M059J (cell line): ENCODE results near the gene NRROS. TPM values are rescaled to one million over a fixed set of nuclear protein-coding genes. Genes with fewer than 3 reads are reported as not detected.
"Not testable (repeated sequence)": the region's sequence is repeated elsewhere in the genome, so short reads cannot be mapped to it uniquely, and the experiment has no call there.

Experiments
- DNase-seq: peaks from one replicate; pipeline ENCODE4 v3.0.0-alpha.2; 2012; ENCODE audit warnings: low read depth
- total RNA-seq: library from RNA; depleted of rRNA; stranded (reverse); fragments of >200 nt; shearing (Covaris generic); gene quantifications from 2 replicates; pipeline ENCODE4 v1.2.3, GENCODE V29; 2014; rRNA removed

Gene NRROS
- 0.42 and 1.1 TPM in 2 replicates for total RNA-seq

DNA sequence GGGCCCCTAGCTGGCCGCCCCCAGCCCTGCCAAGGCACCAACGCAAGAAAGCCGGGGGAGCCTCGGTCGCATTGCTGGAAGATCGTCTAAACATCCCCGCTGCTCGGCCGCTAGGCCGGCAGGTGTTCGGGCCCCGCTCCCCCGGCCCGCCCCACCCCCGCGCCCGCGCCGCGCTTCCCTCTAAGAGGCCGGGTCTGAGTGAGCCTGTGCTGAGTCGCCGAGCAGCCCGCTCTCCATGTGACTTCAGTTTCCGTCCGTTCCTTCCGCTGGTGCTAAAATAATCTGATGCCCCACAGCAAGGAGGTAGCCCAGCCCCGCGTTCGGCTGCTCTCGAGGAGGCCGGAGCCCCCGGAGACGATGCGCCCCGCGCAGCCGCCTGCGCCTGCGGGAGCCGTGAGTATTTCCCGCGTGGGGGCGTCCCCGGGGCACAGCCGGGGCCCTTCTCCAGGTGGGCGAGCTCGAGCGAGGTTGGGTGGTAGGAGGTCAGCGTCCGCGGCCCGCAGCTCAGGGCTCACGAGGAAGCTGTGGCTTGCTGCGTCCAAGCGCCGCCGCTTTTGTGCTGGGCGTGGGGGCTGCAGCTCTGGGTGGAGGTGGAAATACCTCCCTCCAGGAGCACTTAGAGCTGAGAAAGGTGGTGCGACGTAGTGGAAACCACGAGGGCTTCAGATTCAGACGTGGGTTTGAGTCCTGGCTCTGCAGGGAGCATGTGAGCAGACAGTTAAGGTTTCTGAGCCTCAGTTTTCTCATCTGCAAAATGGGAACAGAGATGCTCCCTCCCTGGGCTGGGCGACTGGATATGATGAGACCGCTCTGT, at the start of gene NRROS:
TSS of gene NRROS (plus strand) at position 212 of the 814 bp plus-strand sequence. CDS start 14,846 bp downstream, outside the sequence.
- peak; percentile 66 for DNase-seq

DNA sequence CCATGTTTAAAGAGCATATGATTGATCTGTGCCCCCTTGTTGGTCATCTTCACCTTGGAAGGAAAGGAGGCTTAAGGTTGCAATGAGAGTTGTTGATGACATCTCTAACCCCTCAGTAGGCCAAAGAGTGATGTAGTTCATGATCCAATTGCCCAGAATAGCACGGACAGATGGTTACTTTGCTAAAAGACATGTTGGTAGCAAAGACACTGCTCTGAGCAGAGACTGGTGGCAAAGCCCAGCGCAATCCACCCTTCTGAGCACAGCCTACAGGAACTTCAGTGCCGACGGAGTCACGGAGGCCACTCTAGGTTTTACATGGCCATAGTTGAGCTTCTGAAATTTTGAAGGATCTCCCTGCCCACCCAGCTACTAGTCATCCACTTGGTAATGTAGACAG, 49.2 kb upstream of the NRROS start:
- DNase-seq: no peak

DNA sequence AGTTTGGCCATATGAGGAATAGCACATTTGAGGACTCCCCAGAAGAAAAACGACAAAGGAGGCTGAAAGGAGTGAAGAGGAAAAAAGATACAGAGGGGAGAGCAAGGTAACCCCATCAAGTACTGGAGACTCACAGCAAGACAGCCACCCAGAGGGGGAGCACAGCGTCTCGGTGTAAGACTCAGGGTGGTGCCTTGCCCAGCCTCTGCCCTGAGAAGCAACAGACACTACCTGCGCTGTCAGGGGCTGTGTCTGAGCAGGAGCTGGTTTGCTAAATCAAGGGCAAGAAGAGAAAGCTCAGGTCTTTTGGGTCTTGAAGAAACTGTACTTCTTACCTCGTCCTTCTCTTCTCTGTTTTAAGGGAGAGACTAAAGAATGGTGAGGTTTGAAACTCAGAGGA, 43.1 kb upstream of the NRROS start:
- DNase-seq: no peak

DNA sequence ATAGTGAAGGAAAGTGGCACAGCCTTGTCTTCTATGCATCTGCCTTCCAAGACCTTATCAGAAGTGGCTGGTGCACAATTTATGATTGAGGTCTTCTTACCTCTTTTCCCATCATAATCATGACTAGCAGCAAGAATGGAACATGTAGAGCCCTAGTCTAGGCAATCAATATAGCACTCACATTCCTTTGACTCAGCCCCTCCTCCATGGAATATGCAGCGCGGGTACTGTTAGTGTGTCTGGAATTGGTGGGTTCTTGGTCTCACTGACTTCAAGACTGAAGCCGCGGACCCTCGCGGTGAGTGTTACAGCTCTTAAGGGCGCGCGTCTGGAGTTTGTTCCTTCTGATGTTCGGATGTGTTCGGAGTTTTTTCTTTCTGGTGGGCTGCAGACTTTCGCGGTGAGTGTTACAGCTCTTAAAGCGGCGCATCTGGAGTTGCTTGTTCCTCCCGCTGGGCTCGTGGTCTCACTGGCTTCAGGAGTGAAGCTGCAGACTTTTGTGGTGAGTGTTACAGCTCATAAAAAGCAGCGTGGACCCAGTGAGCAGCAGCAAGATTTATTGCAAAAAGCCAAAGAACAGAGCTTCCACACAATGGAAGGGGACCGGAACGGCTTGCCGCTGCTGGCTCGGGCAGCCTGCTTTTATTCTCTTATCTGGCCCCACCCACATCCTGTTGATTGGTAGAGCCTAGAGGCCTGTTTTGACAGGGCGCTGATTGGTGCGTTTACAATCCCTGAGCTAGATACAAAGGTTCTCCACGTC, 41.3 kb upstream of the NRROS start:
- not testable (repeated sequence) for DNase-seq

DNA sequence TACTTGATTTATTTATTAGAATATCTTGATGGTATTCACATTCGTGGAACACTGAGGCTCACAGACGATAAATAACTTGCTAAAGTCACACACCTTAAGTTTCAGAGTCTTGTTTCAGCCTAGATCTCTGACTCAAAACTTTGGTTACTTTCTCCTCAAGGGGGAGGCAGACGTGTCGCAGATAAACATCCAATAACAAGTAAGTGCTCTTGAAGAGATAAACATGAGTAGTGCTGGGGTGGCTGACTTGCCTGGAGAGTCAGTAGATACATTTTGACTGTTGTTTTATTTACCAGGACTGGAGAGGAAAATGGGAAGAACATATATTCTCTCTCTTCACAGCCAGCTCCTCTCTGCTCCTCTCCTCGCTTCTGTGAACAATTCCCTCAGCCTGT, 39.8 kb upstream of the NRROS start:
- DNase-seq: peak; percentile 15

DNA sequence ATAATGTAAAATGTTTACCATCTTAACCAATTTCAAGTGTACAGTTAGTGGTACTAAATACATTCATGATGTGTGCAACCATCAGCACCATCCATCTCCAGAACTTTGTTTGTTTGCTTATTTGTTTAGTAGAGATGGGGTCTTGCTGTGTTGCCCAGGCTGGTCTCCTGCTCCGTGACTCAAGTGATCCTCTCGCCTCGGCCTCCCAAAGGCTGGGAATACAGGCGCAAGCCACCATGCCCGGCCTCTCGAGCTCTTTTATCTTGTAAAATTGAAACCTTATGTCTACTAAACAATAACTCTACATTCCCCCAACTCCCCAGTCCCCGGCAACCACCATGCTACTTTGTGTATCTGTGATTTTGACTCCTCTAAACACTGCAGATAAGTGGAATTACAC, 39.1 kb upstream of the NRROS start:
- no peak for DNase-seq

DNA sequence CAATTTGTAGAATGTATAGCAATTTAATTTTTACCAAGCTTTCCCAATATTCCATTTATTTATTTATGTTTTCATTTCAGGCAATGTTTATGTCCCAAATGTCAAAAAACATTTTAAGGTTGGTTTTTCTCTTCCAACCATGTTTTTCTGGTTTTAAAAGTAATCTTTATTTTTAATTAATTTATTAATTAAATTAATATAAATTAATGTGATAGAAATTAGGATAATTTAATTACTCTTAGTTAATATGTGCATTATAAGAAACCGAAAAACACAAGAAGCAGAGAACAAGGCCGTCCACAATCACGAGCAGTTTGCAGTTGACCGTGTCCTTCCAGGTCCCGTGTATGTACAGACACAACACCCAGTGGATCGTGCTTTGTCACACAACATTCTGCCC, 36.8 kb upstream of the NRROS start:
- DNase-seq: no peak

DNA sequence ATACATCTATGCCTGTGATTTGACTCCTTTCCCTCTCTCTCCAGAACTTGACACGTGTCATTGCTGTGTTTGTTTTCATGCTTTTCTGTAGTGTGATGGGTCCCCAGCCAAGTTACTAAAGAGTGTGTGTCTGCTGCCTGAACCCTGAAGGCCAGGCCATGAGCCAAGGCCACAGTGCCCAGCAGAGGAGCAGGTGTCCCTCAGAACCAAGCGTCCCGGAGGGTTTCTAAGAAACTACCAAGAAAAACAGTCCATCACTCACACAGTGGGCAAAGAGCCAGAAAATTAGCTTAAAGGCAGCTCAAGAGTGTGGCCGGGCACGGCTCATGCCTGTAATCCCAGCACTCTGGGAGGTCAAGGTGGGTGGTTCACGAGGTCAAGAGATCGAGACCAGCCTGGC, 35.8 kb upstream of the NRROS start:
- DNase-seq: peak; percentile 29

DNA sequence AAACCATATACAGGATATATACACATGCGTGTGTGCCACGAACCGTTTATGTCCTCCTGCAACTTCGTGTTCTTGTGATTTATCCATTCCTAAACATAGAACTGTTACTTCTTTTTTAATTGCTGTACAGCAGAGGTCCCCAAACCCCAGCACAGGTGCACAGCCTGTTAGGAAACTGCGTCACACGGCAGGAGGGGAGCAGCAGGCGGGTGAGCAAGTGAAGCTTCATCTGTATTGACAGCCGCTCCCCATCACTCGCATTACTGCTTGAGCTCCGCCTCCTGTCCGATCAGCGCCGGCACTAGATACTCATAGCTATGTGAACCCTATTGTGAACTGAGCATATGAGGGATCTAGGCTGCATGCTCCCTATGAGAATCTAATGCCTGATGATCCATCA, 34.9 kb upstream of the NRROS start:
- DNase-seq: no peak

DNA sequence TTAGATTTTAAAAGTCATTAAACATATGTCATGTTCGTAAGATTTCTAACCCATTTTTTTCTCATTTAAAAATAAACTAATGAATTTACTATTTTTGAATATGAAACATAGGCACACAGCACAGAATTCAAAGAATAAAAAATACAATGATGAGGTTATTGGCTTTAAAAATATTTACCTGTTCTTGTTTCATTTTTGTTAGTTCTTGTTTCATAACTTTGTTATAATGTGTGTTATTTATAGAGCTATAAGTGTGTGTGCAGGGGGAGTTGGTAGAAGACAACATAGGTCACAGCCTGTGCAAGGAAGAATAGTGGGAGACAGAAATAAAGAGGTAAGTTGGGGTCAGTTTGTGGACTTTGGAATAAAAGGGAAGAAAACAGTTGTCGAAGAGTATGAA, 30.8 kb upstream of the NRROS start:
- no peak for DNase-seq

DNA sequence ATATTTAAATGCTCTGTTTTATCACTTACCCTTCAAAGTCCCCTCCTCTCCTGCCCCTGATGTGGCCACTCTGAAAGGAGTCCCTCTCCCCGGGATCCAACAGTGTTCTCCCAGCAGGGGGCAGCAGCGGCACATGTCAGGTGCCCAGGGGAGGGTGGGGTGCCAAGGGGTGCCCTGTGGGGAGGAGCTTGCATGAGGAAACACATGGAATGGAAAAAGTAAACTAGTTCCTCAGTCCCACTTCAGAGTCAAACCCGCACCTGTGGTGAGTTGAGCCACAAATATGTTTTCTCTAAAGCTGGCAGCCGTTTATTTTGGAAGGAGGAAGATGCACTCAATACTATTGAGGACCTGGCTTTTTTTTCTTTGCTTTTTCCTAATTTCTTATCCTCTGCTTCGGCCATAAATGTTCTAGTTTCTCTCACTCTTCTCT, 30.1 kb upstream of the NRROS start:
- DNase-seq: peak; percentile 84

DNA sequence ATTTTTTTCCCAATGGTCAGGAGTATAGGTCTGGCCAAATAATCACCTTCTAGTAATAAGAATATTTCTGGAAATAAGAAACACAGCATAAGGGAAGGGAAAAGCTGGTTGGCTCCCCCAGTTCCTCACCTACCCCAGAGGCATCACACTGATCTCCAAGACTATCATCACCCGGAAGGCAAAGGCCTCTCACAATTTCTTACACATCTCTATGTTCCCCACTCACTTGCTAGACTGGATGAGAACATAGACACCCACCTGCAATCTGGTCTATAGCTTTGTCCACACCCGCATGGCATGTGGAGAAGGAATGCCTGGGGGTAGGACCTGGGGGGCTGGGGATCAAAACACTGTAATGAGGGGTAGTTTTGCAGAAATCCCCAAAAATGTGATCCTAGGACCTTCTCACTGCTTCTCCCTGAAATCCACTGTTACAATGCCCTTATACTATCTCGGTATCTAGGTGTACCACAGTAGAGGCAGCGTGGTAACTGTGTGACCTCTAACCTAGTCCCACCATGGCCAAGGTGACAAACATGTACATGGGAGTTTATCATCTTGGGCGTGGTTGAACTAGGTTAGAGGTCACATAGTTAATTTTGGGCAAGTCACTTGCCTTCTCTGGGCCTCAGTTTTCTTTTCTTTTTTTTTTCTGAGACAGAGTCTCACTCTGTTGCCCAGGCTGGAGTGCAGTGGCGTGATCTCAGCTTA, 29.5 kb upstream of the NRROS start:
- no peak for DNase-seq

DNA sequence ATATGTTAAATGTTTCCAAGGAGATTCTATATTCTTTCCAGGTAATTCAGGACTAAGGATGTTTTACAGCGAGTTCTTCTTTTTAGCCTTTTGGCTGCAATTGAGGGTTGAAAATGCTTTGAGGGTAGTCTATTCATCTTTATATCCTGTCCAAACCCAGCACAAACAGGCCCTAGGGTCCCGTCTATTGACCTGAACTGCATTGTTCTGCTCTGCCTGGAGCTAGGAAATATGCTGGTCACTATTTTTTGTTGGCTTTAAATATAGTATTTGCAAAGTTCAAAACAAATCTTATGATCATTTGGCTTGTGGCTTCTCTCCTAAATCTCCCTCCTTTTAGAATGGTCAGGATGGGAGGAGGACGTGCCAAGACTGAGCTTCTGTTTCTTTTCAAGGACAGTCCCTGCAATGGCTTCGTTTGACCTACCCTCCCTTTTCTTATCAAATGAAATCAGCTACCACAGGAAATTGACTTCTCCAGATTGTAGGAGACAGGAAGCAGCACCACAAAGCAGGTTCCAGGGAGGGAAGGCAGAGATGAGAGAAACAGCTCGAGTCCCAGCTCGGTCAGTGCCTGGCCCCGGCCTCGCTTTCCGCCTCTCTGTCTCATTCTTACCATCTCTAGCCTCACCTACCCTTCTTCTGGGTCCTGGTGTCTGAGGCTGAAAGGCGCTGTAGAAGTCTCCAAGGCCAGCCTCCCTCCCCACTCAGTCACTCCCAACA, 27.6 kb upstream of the NRROS start:
- DNase-seq: peak; percentile 44

DNA sequence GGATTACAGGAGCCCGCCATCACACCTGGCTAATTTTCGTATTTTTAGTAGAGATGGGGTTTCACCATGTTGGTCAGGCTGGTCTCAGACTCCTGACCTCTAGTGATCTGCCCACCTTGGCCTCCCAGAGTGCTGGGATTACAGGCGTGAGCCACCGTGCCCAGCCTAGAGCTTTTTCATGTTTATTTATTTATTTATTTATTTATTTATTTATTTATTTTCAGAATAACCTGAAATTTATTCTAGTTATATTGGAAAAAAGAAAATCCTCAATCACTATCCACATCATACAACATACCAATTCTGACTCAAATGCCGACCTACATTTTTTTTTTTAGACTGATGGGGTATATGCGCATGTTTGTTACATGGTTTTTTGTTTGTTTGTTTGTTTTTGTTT, 24.3 kb upstream of the NRROS start:
- DNase-seq: not testable (repeated sequence)

DNA sequence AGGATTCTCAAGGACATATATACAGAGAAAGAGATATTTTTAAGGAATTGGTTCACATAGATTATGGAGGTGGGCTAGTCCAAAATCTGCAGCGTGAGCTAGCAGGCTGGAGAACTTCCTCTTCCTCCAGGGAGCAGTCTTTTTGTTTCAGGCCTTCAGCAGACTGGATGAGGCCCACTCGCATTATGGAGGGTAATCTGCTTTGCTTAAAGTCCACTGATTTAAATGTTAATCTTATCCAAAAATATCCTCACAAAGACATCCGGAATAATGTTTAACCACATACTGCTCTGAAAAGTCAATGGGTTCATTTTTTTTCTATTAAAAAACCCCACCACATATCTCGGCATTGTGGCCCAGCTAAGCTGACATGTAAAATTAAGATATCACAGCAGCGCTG, 22.2 kb upstream of the NRROS start:
- no peak for DNase-seq

DNA sequence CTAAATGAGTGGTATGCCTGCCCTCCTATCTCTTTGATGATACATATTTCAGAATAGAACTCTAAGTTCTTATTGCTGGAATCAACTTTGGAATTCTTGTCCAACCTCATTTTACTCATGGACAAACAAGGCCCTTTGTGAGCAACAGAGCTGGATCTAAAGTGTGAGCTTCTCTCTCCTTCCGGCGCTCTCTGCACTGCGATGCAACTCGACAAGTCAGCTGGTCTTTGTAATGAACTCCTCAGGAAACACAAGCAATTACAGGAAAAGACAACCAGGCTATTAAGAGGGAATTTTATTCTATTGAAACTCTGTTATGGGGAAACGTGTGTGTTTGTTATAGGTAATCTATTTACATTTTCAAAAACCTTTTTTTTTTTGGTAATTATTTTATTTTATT, 20.3 kb upstream of the NRROS start:
- no peak for DNase-seq

DNA sequence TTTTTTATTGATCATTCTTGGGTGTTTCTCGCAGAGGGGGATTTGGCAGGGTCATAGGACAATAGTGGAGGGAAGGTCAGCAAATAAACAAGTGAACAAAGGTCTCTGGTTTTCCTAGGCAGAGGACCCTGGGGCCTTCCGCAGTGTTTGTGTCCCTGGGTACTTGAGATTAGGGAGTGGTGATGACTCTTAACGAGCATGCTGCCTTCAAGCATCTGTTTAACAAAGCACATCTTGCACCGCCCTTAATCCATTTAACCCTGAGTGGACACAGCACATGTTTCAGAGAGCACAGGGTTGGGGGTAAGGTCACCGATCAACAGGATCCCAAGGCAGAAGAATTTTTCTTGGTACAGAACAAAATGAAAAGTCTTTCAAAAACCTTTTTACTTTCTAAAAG, 19.9 kb upstream of the NRROS start:
- not testable (repeated sequence) for DNase-seq

DNA sequence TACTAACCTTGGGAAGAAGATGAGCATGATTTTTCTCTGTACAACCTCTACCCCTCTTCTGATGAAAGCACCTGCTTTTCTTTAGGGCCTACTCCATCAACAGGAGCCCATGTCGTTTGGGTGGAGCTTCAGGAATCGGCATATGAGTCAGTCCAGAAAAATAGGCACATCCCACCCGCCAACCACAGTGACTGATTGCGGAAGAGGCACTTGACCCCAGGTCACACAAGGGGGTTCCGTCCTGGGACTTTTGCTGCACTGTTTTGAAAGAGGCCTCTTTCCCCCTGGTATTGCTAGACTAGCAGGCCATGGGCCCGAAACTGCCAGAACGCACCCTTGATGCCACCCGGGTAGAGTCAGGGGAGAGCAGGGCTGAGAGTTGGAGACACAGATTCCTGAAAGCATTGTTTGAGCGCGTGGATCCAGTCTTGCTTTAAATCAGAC, 19.3 kb upstream of the NRROS start:
- peak; percentile 34 for DNase-seq

DNA sequence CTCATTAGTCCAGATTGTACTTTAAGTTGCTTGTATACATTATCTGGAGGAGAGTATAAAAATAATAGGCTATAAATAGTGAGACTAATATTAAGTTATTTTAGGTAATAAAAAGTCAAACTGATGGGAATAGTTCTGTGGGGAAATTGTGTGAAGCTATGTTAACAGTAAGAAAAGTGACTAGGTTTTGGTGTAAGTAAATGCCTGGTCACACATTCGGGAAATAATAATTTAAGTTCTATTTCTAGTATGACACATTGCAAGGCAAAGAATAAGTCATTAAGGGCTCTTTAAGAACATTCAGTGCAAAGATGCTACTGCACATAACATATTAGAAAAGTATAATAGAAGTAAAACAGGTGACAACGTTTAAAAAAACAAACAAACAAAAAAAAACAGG, 18.8 kb upstream of the NRROS start:
- DNase-seq: no peak

DNA sequence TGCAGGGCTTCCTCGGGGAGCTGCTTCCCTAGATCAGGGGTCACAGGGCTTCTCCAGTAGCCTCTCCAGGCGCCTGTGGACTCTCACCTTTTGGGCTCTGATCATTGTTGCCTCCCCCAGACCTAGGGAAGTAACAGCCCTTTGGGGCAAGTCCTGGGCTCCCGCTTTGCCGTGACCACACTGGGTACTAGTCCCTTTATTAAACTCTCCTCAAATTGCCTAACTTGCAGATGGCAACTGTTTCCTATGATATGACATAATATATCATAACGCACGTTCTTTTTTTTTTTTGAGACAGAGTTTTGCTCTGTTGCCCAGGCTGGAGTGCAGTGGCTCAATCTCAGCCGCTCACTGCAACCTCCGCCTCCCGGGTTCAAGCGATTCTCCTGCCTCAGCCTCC, 17.9 kb upstream of the NRROS start:
- no peak for DNase-seq

DNA sequence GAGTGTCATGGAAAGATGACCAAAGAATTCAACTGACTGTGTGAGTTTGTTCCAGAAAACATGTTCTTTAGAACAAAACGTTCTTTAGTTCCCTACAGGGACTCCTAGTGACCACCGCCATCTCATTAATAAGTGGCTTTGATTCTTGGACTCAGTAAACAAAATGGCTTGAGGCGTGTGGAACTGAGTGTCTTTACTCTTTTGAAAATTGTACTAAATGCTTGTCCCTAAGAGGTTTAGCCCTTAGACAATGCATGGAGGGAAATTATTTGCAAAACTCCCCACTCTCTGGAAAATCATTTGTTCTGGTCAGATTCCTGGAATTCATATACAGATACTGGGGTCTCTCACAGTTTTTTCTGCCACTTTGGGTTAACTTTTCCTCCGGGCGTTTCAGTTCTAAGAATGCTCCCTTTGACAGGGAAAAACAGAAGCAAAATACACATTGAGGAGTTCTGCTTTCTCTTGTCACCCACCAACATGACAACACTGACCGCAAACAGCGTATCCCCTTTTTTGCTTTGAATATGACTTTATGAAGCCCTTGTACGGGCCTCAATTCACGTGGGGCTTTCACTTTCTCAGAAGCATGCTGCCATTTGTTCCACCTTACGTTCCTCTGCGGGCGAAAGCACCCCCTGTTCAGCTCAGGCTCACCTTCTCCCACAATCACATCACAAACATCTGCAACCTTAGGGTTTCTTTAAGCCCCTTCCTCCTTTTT, 15.3 kb upstream of the NRROS start:
- no peak for DNase-seq
